ENCODE measurements around the gene AFMID.
"Not testable (repeated sequence)": the region's sequence is repeated elsewhere in the genome, so short reads cannot be mapped to it uniquely, and the experiment has no call there.

The AFMID gene

DNA sequence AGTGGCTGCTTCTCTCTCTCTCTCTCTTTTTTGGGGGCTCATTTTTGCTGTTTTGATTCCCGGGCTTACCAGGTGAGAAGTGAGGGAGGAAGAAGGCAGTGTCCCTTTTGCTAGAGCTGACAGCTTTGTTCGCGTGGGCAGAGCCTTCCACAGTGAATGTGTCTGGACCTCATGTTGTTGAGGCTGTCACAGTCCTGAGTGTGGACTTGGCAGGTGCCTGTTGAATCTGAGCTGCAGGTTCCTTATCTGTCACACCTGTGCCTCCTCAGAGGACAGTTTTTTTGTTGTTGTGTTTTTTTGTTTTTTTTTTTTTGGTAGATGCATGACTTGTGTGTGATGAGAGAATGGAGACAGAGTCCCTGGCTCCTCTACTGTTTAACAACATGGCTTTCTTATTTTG, 36.6 kb downstream of the AFMID start:
- DNase-seq (ENCODE audit: low read depth in 3 of 3): no peak

DNA sequence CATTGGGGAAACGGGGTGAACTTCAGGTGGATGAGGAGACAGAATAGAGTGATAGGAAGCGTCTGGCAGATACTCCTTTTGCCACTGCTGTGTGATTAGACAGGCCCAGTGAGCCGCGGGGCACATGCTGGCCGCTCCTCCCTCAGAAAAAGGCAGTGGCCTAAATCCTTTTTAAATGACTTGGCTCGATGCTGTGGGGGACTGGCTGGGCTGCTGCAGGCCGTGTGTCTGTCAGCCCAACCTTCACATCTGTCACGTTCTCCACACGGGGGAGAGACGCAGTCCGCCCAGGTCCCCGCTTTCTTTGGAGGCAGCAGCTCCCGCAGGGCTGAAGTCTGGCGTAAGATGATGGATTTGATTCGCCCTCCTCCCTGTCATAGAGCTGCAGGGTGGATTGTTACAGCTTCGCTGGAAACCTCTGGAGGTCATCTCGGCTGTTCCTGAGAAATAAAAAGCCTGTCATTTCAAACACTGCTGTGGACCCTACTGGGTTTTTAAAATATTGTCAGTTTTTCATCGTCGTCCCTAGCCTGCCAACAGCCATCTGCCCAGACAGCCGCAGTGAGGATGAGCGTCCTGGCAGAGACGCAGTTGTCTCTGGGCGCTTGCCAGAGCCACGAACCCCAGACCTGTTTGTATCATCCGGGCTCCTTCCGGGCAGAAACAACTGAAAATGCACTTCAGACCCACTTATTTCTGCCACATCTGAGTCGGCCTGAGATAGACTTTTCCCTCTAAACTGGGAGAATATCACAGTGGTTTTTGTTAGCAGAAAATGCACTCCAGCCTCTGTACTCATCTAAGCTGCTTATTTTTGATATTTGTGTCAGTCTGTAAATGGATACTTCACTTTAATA, 37.3 kb downstream of the AFMID start:
- DNase-seq (ENCODE audit: low read depth in 3 of 3): no peak

DNA sequence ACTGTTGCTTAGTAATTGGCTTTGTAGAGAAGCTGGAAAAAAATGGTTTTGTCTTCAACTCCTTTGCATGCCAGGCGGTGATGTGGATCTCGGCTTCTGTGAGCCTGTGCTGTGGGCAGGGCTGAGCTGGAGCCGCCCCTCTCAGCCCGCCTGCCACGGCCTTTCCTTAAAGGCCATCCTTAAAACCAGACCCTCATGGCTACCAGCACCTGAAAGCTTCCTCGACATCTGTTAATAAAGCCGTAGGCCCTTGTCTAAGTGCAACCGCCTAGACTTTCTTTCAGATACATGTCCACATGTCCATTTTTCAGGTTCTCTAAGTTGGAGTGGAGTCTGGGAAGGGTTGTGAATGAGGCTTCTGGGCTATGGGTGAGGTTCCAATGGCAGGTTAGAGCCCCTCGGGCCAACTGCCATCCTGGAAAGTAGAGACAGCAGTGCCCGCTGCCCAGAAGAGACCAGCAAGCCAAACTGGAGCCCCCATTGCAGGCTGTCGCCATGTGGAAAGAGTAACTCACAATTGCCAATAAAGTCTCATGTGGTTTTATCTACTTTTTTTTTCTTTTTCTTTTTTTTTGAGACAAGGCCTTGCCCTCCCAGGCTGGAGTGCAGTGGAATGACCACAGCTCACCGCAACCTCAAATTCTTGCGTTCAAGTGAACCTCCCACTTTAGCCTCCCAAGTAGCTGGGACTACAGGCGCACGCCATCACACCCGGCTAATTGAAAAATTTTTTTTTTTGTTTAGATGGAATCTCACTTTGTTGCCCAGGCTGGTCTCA, 38.1 kb downstream of the AFMID start:
- DNase-seq (ENCODE audit: low read depth in 3 of 3): no peak

DNA sequence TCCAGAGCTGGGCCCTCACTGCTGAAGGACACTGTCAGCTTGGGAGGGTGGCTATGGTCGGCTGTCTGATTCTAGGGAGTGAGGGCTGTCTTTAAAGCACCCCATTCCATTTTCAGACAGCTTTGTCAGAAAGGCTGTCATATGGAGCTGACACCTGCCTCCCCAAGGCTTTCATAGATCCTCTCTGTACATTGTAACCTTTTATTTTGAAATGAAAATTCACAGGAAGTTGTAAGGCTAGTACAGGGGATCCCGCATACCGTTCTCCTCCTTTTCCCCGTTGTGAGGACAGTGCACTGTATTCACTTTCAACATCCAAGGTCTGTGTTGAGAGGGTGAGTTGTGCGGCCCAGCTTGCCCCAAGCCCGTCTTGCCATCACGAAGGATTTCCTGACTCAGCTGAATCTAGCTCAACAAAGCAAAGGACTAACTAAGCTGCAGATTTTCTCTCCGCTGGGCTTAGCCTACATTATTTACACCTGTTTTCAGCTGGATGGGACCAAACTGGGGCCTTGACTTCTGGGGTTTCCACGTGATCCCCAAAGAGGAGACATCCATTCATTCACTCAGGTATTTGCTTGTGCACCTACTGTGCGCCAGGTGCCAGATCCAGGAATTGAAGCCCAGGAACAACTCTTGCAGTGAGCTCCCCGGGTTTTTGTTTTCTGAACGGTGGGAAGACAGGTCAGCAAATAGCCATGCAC, 39.0 kb downstream of the AFMID start:
- no peak for DNase-seq (ENCODE audit: low read depth in 3 of 3)

DNA sequence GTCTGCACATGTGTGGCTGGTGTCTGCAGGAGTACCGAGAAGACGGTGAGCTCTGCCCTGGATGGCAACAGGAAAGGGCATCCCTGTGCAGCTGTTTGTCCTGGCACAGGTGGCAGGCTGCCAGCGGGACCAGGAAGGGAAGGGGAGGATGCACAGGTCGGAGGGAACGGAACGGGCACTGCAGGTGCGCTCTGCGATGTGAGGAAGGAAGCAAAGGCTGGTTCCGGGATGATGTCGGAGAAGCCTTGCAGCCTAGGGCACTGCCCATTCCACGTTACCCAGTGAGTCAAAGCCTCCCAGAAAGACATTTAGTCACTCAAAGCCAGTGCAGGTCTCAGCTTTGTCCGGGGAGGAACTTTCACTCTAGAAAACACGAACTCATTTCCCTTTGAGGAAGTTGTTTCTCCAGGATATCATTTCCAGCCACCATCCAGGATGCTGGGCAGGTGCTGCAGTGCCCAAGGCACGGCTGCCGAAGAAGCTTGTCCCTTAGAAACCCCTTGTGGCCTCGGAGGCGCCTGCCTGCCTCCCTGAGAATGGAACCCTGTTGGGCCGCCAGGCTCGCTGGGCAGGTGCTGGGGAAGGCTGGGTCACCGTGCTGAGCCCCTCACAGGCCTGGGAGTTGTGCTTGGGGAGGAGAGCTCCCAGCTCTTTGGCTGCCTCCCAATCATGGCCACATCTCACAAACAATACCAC, 39.7 kb downstream of the AFMID start:
- DNase-seq (ENCODE audit: low read depth in 3 of 3): no peak

DNA sequence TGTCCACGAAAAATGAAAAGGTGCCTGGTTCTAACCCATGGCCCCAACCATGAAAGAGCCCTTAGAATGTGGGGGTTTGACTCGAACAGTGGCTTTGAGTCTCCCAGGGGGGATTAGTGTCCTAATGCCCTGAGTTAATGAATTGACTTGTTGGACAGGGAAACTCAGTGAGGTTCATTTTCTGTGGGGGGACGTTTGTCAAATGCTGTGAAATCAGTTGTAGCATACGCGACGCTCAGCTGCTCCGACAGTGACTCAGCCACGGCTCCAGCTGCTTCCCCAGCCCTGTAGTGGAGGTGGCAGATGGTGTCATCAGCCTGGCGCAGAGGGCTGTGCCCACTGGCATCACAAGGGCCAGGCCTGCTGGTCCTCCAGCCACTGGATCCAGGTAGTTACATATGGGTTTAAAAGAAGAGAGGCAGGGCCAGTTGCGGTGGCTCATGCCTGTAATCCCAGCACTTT, 40.3 kb downstream of the AFMID start:
- DNase-seq (ENCODE audit: low read depth in 3 of 3): no peak

DNA sequence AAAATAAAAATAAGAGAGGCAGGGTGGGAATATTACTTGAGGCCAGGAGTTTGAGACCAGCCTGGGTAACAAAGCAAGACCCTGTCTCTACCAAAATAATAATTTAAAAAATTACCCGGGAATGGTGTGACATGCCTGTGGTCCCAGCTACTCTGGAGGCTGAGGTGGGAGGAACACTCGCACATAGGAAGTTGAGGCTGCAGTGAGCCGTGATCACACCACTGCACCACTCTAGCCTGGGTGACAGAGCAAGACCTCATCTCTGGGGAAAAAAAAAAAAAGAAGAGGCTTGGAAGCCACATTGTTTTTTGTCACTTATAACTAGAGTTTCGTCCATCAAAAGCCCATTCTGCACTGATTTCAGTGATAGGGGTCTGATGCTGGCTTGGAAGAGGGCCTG, 41.0 kb downstream of the AFMID start:
- DNase-seq (ENCODE audit: low read depth in 3 of 3): no peak

DNA sequence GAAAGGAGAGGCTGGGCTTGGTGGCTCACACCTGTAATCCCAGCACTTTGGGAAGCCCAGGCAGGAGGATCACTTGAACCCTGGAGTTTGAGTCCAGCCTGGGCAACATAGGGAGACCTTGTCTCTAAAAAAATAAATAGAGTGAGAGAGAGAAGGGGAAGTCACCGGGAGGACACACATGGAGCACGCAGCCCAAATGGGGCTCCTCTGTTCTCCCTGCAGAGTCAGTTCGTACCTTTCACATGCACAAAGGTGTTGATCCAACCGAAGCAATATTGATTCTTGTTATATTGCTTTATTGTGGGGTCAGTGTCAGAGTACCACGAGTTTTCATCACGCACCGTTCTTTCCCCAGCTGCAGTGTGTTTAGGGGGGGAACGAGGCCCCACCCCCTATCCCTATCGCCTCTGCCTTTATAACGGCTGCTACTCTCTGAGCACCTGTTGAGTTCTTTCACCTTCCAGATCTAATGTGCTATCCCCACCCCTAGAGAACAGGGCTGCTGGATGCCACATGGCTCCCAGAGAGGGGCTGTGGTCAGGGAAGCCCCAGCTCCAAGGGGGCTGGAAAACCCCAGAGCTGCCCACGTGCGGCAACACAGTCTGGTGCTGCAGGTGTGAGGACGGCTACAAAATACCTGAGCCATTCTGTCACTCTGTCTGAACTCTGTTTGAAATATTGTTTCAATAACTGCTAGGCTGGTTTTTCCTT, 43.2 kb downstream of the AFMID start:
- no peak for DNase-seq (ENCODE audit: low read depth in 3 of 3)

DNA sequence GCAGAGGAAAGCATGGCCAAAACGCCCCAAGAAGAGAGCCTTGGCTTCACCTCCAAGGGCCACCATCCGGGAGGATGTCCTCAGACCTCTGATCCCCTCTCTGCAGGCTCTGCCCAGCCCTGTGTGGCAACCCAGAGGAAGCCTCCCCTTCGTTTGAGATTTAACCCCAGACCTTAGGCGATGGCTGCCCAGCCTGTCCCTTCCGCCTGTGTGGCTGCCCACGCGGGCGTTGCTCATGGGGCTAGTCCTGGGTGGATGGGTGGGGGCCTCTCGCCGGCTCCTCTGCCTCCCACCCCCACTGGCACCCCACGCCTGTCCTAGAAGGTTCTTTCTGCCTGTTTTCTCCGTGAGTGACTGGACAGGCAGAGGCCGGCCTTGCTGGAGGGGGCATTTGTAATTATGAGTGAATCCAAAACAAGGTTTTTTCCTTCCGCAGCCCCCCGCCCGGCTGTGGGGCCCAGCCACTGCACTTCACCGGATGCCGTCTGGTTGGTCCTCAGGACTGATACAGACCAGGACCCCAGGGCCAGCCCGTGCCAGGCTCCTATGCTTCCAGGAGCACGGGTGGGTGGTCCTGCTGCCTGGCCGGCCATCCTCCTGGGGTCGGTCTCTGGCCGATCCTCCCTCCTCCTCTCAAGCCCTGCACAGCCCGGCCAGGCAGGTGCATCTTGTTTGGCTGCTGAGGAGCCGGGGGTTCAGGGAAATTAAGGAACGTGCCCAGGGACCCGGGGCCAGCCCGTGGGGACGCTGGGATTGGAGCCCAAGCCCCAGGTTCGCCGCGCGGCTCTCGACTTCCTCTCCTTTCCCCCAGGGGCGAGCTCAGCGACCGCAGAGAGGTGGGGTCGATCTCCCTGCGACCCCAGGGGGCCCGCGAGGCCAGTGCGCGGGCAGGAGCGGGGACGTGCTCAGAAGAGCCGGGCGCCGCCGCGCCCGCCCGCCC, 44.1 kb downstream of the AFMID start, which contains the start of gene TMEM235:
Gene TMEM235 (plus strand): TSS at position 636 of the 940 bp plus-strand sequence. CDS start 393 bp downstream, outside the sequence.
- no peak for DNase-seq (ENCODE audit: low read depth in 3 of 3)

DNA sequence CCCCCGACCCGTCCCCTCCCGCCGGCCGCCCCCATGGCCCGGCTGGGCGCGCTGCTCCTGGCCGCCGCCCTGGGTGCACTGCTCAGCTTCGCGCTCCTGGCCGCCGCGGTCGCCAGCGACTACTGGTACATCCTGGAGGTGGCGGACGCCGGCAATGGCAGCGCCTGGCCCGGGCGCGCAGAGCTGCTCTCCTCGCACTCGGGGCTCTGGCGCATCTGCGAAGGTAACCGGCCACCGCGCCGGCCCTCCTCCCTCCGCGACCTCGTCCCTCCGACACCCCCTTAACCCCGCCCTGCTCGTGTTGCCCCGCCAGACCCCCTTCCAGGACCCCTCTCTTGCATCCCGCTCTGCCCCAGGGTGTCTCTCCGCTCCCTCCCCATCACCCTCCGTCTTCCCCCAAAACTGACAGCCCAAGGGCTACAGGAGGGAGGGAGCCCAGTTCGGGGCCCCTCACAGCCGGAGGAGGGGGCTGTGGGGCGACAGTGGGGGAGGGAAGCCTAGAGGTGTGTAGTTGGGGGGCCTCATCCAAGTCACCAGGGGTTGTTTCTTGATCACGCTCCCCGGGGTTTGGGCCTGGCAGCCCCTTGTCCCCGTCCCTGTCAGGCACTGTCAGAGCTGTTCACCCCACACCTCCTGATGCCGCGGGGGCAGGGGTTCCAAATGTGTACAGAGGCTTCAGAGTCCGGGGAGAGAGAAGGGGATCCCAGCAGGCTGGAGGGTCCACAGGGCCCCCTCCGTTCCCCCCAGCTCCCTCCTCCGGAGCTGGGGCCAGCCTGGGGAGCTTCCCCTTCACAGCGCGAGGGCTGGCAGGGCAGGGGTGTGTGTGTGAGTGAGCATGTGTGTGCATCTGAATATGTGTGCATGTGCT, 45.1 kb downstream of the AFMID start:
- DNase-seq (ENCODE audit: low read depth in 3 of 3): no peak

DNA sequence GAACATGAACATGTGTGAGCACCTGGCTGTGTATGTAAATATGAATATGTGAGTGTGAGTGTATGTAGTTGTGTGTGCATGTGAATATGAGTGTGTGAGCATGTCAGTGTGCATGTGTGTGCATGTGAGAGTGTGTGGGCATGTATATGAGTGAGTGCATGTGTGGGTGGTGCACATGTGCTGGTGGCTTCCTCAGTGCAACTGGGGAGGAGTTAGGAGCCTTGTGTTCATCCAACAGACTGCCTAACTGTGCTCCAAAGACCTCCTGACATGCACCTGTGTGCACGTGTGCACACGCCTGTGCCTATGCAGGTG, 45.7 kb downstream of the AFMID start:
- DNase-seq (ENCODE audit: low read depth in 3 of 3): no peak

DNA sequence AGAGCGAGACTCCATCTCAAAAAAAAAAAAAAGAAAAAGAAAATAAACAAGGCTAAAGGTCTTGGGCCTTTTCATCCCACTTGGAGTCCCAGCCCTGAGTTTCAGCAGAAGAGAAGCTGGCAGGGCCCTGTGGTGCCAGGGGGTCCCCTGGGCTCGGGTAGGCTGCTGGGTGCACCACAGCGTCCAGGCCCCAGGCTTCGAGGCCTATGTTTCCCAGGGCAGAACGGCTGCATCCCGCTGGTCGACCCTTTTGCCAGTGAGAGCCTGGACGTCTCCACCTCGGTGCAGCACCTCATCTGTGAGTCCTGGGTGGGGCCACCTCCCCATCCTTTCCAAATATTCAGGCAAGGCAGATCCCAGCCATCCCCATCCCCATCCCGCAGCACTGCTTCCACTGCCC, 46.5 kb downstream of the AFMID start:
- no peak for DNase-seq (ENCODE audit: low read depth in 3 of 3)

DNA sequence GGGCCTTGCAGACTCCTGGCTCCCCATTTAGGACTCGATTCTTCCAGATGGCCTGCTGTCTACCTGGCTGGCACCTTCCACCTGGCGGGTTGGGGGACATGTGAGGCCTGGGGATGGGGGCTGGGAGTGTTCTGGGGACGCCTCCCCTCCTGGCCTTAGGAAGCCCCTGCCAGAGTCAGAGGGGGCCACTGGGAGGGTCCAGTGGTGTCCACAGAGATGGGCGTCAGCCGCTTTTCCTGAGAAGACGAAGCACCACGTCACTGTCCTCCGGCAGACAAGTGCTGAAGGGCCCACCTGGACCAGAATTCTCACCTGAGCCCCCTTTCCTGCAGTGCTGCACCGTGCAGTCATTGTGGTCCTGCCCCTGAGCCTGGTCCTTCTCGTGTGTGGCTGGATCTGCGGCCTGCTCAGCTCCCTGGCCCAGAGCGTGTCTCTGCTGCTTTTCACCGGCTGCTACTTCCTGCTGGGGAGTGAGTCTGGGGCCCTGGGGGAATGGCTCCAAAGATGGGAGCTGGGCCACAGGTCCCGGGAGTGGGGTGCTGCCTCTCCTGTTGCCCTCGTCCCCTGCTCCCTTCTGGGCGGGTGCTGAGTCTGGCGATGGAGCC, 47.2 kb downstream of the AFMID start:
- no peak for DNase-seq (ENCODE audit: low read depth in 3 of 3)

DNA sequence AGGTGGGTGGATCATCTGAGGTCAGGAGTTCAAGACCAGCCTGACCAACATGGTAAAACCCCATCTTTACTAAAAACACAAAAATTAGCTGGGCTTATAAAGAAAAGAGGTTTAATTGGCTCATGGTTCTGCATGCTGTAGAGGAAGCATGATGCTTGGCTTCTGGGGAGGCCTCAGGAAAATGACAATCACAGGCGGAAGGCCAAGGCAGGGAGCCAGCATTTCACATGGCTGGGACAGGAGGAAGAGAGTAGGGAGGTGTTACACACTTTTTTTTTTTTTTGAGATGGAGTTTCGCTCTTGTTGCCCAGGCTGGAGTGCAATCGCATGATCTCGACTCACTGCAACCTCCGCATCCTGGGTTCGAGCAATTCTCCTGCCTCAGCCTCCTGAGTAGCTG, 47.9 kb downstream of the AFMID start:
- not testable (repeated sequence) for DNase-seq (ENCODE audit: low read depth in 3 of 3)

DNA sequence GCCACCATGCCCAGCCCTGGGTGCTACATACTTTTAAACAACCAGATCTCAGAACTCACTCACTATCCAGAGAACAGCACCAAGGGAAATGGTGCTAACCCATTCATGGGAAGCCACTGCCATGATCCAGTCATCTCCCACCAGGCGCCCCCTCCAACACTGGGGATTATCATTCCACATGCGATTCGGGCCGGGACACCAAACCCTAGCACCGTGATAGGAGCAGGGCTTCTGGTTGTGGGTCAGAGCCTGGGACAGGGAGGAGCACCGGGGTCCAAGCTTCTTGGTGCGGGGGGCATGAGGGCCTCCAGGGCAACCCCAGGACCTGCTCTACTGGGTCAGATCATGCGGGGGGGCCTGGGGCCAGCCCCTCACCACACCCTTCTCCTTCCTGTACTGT, 48.7 kb downstream of the AFMID start:
- no peak for DNase-seq (ENCODE audit: low read depth in 3 of 3)

DNA sequence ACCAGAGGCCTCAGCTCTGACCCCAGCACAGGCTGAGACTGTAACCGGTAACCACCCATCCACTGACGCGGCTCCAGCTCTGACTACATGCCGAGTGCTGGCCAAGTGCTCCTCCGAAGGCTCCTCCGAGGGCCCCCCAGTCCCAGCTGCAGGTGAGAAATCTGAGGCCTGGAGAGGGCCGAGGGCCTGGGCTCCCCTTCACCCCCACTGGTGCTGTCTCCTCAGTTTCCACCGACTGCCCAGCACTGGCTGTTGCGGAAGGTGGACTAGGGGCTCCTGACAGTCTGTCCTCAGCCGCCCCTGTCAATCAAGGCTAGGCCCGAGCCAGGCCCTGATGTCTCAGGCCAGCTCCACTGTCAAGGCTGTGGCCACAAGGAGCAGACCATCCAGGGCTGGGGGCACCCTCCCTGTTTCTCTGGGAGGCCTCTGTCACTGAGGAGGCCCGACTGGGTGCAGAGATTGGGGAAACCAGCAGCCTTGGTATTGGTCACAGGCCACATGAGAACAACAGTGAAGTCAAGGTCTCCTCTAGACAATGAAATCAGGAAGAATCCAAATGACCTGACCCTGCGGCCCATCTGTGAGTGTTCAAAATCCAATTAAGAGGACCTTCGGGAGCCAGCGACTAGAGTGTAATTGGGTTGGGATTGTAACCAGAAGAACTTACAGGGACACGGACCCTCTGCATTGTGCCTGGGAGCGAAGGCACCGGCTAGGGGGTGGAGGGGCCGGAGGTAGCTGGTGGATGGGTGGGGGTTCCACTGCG, 49.4 kb downstream of the AFMID start:
- DNase-seq (ENCODE audit: low read depth in 3 of 3): no peak

DNA sequence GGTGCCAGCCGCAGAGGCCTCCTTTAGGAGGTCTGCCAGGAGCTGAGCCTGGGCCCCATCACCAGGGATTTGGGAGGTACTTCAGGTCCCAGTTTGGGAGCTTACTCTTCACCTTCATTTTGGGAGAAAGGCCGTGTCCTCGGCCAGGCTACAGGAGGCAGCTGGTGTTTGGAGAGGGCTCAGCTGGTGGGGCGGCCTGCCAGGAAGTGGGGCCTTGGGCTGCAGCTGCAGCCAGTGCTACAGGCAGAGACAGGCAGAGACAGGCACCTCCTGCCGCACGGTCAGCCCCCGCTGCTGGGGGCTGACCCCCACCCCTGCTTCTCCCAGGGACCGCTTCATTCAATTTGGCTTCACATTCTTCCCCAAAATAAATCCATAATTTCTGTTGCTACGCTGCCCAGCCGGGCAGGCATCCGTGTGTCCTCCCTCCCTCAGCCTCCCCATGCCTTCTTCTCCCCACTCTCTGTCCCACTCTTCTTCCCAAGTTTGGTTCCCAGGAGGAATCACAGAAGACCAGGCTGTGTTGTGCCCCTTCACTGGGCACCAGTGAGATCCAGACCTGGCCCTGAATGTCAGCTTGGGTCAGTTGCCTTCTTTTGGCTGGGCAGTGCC, 50.3 kb downstream of the AFMID start:
- DNase-seq (ENCODE audit: low read depth in 3 of 3): no peak
